ENCODE results near the gene TXNDC8. TPM values are rescaled to one million over a fixed set of nuclear protein-coding genes. Genes with fewer than 3 reads are reported as not detected.

The TXNDC8 gene
- total RNA-seq, 3 donors from 2014 or later: not detected

GRCh38 chr9:110346325-110346724, 8.7 kb upstream of the TXNDC8 start:
- Histone ChIP-seq H3K9me3 (no peaks in the 10 kb centered on the region), H3K36me3 (no peaks in the 10 kb centered on the region), H3K27ac (no peak overlapping the region), H3K27me3 (no peaks in the 10 kb centered on the region), H3K4me3 (no peak overlapping the region), H3K4me1 (no peaks in the 10 kb centered on the region)
- TF ChIP-seq POLR2A (IDR thresholded peaks at IDR 0.05) (no peak), CTCF (IDR thresholded peaks at IDR 0.05) (no peak), POLR2AphosphoS5 (IDR thresholded peaks at IDR 0.05) (no peak)
- no peak for DNase-seq (ENCODE audit: low spot score in 2 of 2)
- intact Hi-C loops (cut with DNase I; ENCODE audit: low total_unique reads): no loop called here

- Histone ChIP-seq H3K27ac (no peak overlapping the region), H3K36me3 (no peaks in the 10 kb centered on the region), H3K27me3 (no peaks in the 10 kb centered on the region), H3K4me3 (no peak overlapping the region), H3K9me3 (no peaks in the 10 kb centered on the region), H3K4me1 (no peaks in the 10 kb centered on the region)
- no peak for DNase-seq (ENCODE audit: low spot score in 2 of 2)
- TF ChIP-seq POLR2A (IDR thresholded peaks at IDR 0.05): no peak
- TF ChIP-seq CTCF (IDR thresholded peaks at IDR 0.05): no peak
- TF ChIP-seq POLR2AphosphoS5 (IDR thresholded peaks at IDR 0.05): no peak
- intact Hi-C loops (cut with DNase I; ENCODE audit: low total_unique reads): no loop called here
These were observed 7.2 kb upstream of the TXNDC8 start for GRCh38 chr9:110344821-110345220.

GRCh38 chr9:110343551-110343950, 5.9 kb upstream of the TXNDC8 start:
- no peak overlapping the region for H3K4me3 ChIP-seq
- H3K27me3 ChIP-seq: no peaks in the 10 kb centered on the region
- no peak for DNase-seq (ENCODE audit: low spot score in 2 of 2)
- H3K4me1 ChIP-seq: no peaks in the 10 kb centered on the region
- H3K36me3 ChIP-seq: no peaks in the 10 kb centered on the region
- no peak overlapping the region for H3K27ac ChIP-seq
- H3K9me3 ChIP-seq: no peaks in the 10 kb centered on the region
- intact Hi-C loops (cut with DNase I; ENCODE audit: low total_unique reads): no loop called here
- TF ChIP-seq POLR2A (IDR thresholded peaks at IDR 0.05) (no peak), POLR2AphosphoS5 (IDR thresholded peaks at IDR 0.05) (no peak), CTCF (IDR thresholded peaks at IDR 0.05) (no peak)

- no peak overlapping the region for H3K27ac ChIP-seq
- no peak overlapping the region for H3K4me3 ChIP-seq
- no peak for TF ChIP-seq POLR2A (IDR thresholded peaks at IDR 0.05)
- TF ChIP-seq CTCF (IDR thresholded peaks at IDR 0.05): no peak
- no peak for TF ChIP-seq POLR2AphosphoS5 (IDR thresholded peaks at IDR 0.05)
- no peaks in the 10 kb centered on the region for H3K9me3 ChIP-seq
- H3K4me1 ChIP-seq: no peaks in the 10 kb centered on the region
- no peaks in the 10 kb centered on the region for H3K27me3 ChIP-seq
- intact Hi-C loops (cut with DNase I; ENCODE audit: low total_unique reads): no loop called here
- no peak for DNase-seq (ENCODE audit: low spot score in 2 of 2)
- H3K36me3 ChIP-seq: no peaks in the 10 kb centered on the region
These were observed 2.6 kb upstream of the TXNDC8 start for GRCh38 chr9:110340306-110340705.

- DNase-seq (ENCODE audit: low spot score in 2 of 2): no peak
- no peak overlapping the region for H3K4me3 ChIP-seq
- no peak overlapping the region for H3K27ac ChIP-seq
- no peaks in the 10 kb centered on the region for H3K9me3 ChIP-seq
- H3K4me1 ChIP-seq: no peaks in the 10 kb centered on the region
- no peaks in the 10 kb centered on the region for H3K36me3 ChIP-seq
- TF ChIP-seq CTCF (IDR thresholded peaks at IDR 0.05) (no peak), POLR2A (IDR thresholded peaks at IDR 0.05) (no peak), POLR2AphosphoS5 (IDR thresholded peaks at IDR 0.05) (no peak)
- intact Hi-C loops (cut with DNase I; ENCODE audit: low total_unique reads): no loop called here
- no peaks in the 10 kb centered on the region for H3K27me3 ChIP-seq
These were observed 480 bp upstream of the TXNDC8 start for GRCh38 chr9:110338143-110338542.

All from breast epithelium (tissue), 4 donors.